PC-3 (cell line): ENCODE measurements around the gene SNCAIP. TPM values are rescaled to one million over a fixed set of nuclear protein-coding genes. Genes with fewer than 3 reads are reported as not detected.

ENCODE experiments used
- ATAC-seq: fragments of 200-7000 bp; cut with Tn5 transposase; 2 replicates; pipeline ENCODE4 v1.9.1; 2020; ENCODE audit warnings: mild to moderate bottlenecking, moderate library complexity
- BruUV-seq: library from RNA; stranded (reverse); fragments of 400-500 nt; replicated peaks from 2 replicates; lab custom pipeline; 2021; lab: Mats Ljungman, UMichigan
- CTCF ChIA-PET: fragments of 300-600 bp; sonication (Branson Sonifier 250); formaldehyde crosslinking; loops from one replicate; lab custom pipeline; 2022; ENCODE audit warnings: antibody characterized with exemption; lab: Charles Lee
- POLR2A ChIA-PET: fragments of 300-600 bp; sonication (Branson Sonifier 250); formaldehyde crosslinking; loops from one replicate; lab custom pipeline; 2022; ENCODE audit warnings: antibody characterized with exemption; ENCODE audit not compliant: unreplicated experiment; lab: Charles Lee
- DNase-seq: peaks from one replicate; pipeline ENCODE4 v3.0.0-alpha.2; 2015
- H2AFZ ChIP-seq: fragments of 300-600 bp; sonication (generic); 2 replicates; pipeline ENCODE4 v1.6.0; 2016; ENCODE audit warnings: antibody characterized with exemption, low read length
- H3F3A ChIP-seq: fragments of 300-600 bp; sonication (generic); one replicate; pipeline ENCODE4 v1.6.0; 2017; ENCODE audit warnings: antibody characterized with exemption, low read length, control low read depth, mild to moderate bottlenecking; ENCODE audit not compliant: unreplicated experiment
- H3K27ac ChIP-seq: fragments of 300-600 bp; sonication (generic); 2 replicates; pipeline ENCODE4 v1.5.1; 2016; ENCODE audit warnings: mild to moderate bottlenecking, low read length
- H3K27me3 ChIP-seq: fragments of 300-600 bp; sonication (generic); 2 replicates; pipeline ENCODE4 v1.6.1; 2016; ENCODE audit warnings: low read length, mixed read lengths
- H3K36me3 ChIP-seq: fragments of 300-600 bp; sonication (generic); 2 replicates; pipeline ENCODE4 v1.6.1; 2016; ENCODE audit warnings: low read depth, mixed run types, low read length, mixed read lengths
- H3K4me1 ChIP-seq: fragments of 300-600 bp; sonication (generic); 2 replicates; pipeline ENCODE4 v1.5.1; 2016; ENCODE audit warnings: low read length; ENCODE audit not compliant: insufficient read depth
- H3K4me2 ChIP-seq: fragments of 300-600 bp; sonication (generic); 2 replicates; pipeline ENCODE4 v1.6.0; 2016; ENCODE audit warnings: low read length
- H3K4me3 ChIP-seq: fragments of 300-600 bp; sonication (generic); 2 replicates; pipeline ENCODE4 v1.5.1; 2016; ENCODE audit warnings: mild to moderate bottlenecking, low read length, mixed read lengths
- H3K79me2 ChIP-seq: fragments of 300-600 bp; sonication (generic); 2 replicates; pipeline ENCODE4 v1.6.1; 2017; ENCODE audit warnings: low read length, mixed read lengths
- H3K9ac ChIP-seq: fragments of 300-600 bp; sonication (generic); 2 replicates; pipeline ENCODE4 v1.6.0; 2016; ENCODE audit warnings: mild to moderate bottlenecking, low read length
- H3K9me2 ChIP-seq: fragments of 300-600 bp; sonication (generic); replicated peaks from 2 replicates; pipeline ENCODE4 v1.6.1; 2016; ENCODE audit warnings: mixed run types, low read length, mixed read lengths
- H3K9me3 ChIP-seq: fragments of 300-600 bp; sonication (generic); 2 replicates; pipeline ENCODE4 v1.6.1; 2016; ENCODE audit warnings: low read length, mixed read lengths
- H4K20me1 ChIP-seq: fragments of 300-600 bp; sonication (generic); 2 replicates; pipeline ENCODE4 v1.6.1; 2016; ENCODE audit warnings: low read length, mixed read lengths
- CTCF ChIP-seq: fragments of 300-600 bp; sonication (generic); conservative IDR thresholded peaks from 2 replicates; pipeline ENCODE4 v1.5.1; 2017; ENCODE audit warnings: antibody characterized with exemption, low read depth, mild to moderate bottlenecking, low read length
- EZH2 ChIP-seq: fragments of 300-600 bp; sonication (generic); IDR thresholded peaks from one replicate; pipeline ENCODE4 v1.6.1; 2017; ENCODE audit warnings: antibody characterized with exemption, mild to moderate bottlenecking, low read length; ENCODE audit not compliant: unreplicated experiment
- EZH2phosphoT487 ChIP-seq: fragments of 300-600 bp; sonication (generic); IDR thresholded peaks from 2 replicates; pipeline ENCODE4 v1.6.1; 2018; ENCODE audit warnings: mild to moderate bottlenecking, antibody characterized with exemption, low read length, borderline replicate concordance
- intact Hi-C: fragments of 100-400 bp; cut with micrococcal nuclease; formaldehyde crosslinking; loops from 2 replicates; pipeline ENCODE4 v1.9.0; 2023
- total RNA-seq: library from RNA; depleted of rRNA; stranded (reverse); fragments of >200 nt; gene quantifications from 2 replicates; pipeline ENCODE4 v1.2.3, GENCODE V29; 2014

The SNCAIP gene
- total RNA-seq, 1 experiment from 2014 or later, result not detected

DNA sequence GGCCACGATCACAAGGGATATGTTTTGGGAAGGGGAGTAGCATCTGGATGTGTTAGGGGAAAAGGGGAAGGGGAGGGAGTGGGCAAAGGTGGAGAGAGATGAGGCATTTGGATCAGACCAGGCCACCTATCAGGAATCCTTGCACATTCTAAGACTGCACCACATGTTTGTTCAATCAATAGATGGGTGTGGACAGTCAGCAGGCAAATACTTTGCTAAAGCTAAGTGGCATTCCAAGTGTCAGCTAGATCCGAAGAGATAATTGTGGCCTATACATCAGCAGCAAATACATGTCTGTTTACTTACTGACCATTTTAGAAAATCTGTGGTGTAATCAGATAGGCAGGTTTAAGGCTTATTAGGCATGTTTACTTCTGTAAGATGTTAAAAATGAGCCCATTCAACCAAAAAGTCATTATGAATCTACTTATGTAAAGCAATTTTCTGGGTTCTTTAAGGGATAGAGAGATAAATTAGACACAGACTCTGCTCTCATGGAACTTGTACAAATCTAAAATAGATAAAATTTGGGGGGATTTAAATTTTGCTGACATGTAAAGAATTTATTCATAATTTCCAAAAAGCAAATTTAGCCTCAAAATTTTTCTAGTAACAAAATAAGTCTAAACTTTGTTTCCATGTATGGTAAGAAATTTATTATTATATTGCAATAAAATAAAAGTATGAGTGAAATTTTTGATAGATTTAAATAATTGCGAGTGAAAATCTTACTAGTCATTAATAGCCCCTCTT, 107.3 kb downstream of the SNCAIP start:
- no peaks in the 10 kb centered on the region for H3K79me2 ChIP-seq
- no peak overlapping the region for H3K4me2 ChIP-seq
- no peaks in the 10 kb centered on the region for H3K36me3 ChIP-seq
- no TSS peak for BruUV-seq
- no peaks in the 10 kb centered on the region for H3F3A ChIP-seq
- TF ChIP-seq EZH2 (no peak), EZH2phosphoT487 (no peak), CTCF (no peak)
- ChIA-PET POLR2A (no interaction called here), CTCF (no interaction called here)
- H4K20me1 ChIP-seq, result no peaks in the 10 kb centered on the region
- no peaks in the 10 kb centered on the region for H3K9me3 ChIP-seq
- H3K9ac ChIP-seq, result no peak overlapping the region
- no peaks in the 10 kb centered on the region for H3K4me1 ChIP-seq
- ATAC-seq (no peak), DNase-seq (peak; percentile 11)
- H2AFZ ChIP-seq, result no peak overlapping the region
- H3K9me2 ChIP-seq, result no peaks in the 10 kb centered on the region
- no peak overlapping the region for H3K4me3 ChIP-seq
- intact Hi-C loops, result no loop called here
- no peak overlapping the region for H3K27ac ChIP-seq
- H3K27me3 ChIP-seq, result no peaks in the 10 kb centered on the region

GRCh38 chr5:122420091-122420490, 108.1 kb downstream of the SNCAIP start:
- intact Hi-C loops, result no loop called here
- POLR2A ChIA-PET, result no interaction called here
- DNase-seq (no peak), ATAC-seq (no peak)
- no peaks in the 10 kb centered on the region for H3K9me2 ChIP-seq
- H3K4me1 ChIP-seq, result no peaks in the 10 kb centered on the region
- BruUV-seq, result no TSS peak
- H3K9me3 ChIP-seq, result no peaks in the 10 kb centered on the region
- H3K79me2 ChIP-seq, result no peaks in the 10 kb centered on the region
- no peak overlapping the region for H3K4me3 ChIP-seq
- H4K20me1 ChIP-seq, result no peaks in the 10 kb centered on the region
- CTCF ChIA-PET, result no interaction called here
- TF ChIP-seq EZH2phosphoT487, result no peak
- no peak for TF ChIP-seq CTCF
- no peaks in the 10 kb centered on the region for H3K36me3 ChIP-seq
- H3K9ac ChIP-seq, result no peak overlapping the region
- no peak overlapping the region for H2AFZ ChIP-seq
- H3K27me3 ChIP-seq, result no peaks in the 10 kb centered on the region
- no peak overlapping the region for H3K4me2 ChIP-seq
- no peaks in the 10 kb centered on the region for H3F3A ChIP-seq
- H3K27ac ChIP-seq, result no peak overlapping the region

DNA sequence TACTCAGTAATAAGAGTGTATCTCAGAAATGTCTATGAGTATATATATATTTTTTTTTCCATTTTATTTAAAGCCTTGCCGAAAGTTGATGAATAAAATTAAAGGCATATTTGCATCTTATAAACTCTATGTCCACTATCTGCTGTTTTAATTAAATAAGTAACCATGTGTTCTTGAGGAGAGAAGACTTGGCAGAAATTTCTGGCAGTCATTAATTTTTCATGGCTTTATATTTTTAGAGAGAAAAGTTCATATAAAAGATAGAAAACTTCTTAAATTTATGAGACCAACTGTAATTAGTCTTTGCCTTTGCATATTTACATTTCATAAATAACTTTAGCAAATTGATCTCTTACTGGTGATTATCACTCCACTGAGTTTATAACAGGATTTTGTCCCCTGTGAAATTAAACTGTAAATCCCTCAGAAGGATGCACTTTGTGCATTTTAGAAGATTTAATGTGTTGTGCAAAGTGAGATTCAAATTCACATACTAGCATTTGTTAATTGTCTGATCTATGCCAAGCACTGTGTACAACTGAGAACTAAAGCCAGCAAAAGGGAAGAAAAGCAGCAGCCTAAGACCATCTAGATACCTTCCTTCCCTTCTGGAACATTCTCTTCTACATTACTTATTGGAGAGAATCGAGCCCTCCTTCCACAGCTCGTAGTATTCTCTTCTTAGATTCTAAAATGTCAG, 108.7 kb downstream of the SNCAIP start:
- H4K20me1 ChIP-seq, result no peaks in the 10 kb centered on the region
- BruUV-seq, result no TSS peak
- TF ChIP-seq EZH2phosphoT487 (no peak), CTCF (no peak)
- ChIA-PET POLR2A (no interaction called here), CTCF (no interaction called here)
- H3K4me1 ChIP-seq, result no peaks in the 10 kb centered on the region
- no peaks in the 10 kb centered on the region for H3F3A ChIP-seq
- ATAC-seq (no peak), DNase-seq (no peak)
- no peak overlapping the region for H3K4me2 ChIP-seq
- H3K27me3 ChIP-seq, result no peaks in the 10 kb centered on the region
- H3K9ac ChIP-seq, result no peak overlapping the region
- no peak overlapping the region for H2AFZ ChIP-seq
- no peak overlapping the region for H3K27ac ChIP-seq
- H3K36me3 ChIP-seq, result no peaks in the 10 kb centered on the region
- H3K9me3 ChIP-seq, result no peaks in the 10 kb centered on the region
- no peaks in the 10 kb centered on the region for H3K79me2 ChIP-seq
- no peaks in the 10 kb centered on the region for H3K9me2 ChIP-seq
- intact Hi-C loops, result no loop called here
- H3K4me3 ChIP-seq, result no peak overlapping the region
